HepG2 (cell line): ENCODE data around the gene KNG1. TPM values are rescaled to one million over a fixed set of nuclear protein-coding genes. Genes with fewer than 3 reads are reported as not detected.

Experiments
- ATAC-seq: fragments of 200-7000 bp; cut with Tn5 transposase; 3 replicates; pipeline ENCODE4 v1.9.1; 2020; ENCODE audit warnings: mild to moderate bottlenecking, moderate library complexity
- BruUV-seq: library from RNA; stranded (reverse); fragments of 400-500 nt; replicated peaks from 2 replicates; lab custom pipeline; 2021; lab: Mats Ljungman, UMichigan
- CTCF ChIA-PET: fragments of 300-600 bp; formaldehyde crosslinking; extraction: SDS; loops from one replicate; lab custom pipeline; 2021; ENCODE audit warnings: low total read pairs, inconsistent platforms, low intra/inter-chr PET ratio; lab: Yijun Ruan, JAX
- POLR2A ChIA-PET: fragments of 350-600 bp; sonication (Branson Sonifier 250); formaldehyde crosslinking; loops from one replicate; lab custom pipeline; 2020; ENCODE audit warnings: antibody characterized with exemption, inconsistent platforms; lab: Yijun Ruan, JAX
- DNase-seq: peaks from one replicate; pipeline ENCODE4 v3.0.0-alpha.2; 2015; ENCODE audit warnings: low spot score
- FAIRE-seq: peaks from 3 replicates; lab custom pipeline; 2011; peaks lifted over from hg19 to GRCh38; lab: Jason Lieb, UNC
- H2AFZ ChIP-seq: one replicate; pipeline ENCODE4 v1.6.1; 2011; ENCODE audit warnings: low read length, inconsistent platforms
- H3K27ac ChIP-seq: fragments of 300-600 bp; 3 replicates; pipeline ENCODE4 v1.8.0; 2011; ENCODE audit warnings: mixed run types, mild to moderate bottlenecking, mixed read lengths, low read length, inconsistent platforms; ENCODE audit not compliant: insufficient read depth; ENCODE audit errors: extremely low read length
- H3K27me3 ChIP-seq, 2 experiments: fragments of 200-600 bp in 1 of 2; 2 replicates in 1 of 2; 3 replicates in 1 of 2; pipeline versions ENCODE4 v1.6.0 to v1.8.0; 2011; ENCODE audit warnings: low read length in 2 of 2, mild to moderate bottlenecking in 2 of 2, moderate library complexity in 2 of 2, inconsistent platforms in 1 of 2; ENCODE audit not compliant: insufficient read depth in 2 of 2, control insufficient read depth in 1 of 2
- H3K36me3 ChIP-seq, 2 experiments: fragments of 200-600 bp in 1 of 2; replicated peaks in 1 of 2; 2 replicates in 1 of 2; 3 replicates in 1 of 2; pipeline versions ENCODE4 v1.5.1 to v1.8.0; 2011; ENCODE audit warnings: low read length in 2 of 2, inconsistent platforms in 1 of 2; ENCODE audit not compliant: insufficient read depth in 2 of 2, control insufficient read depth in 1 of 2
- H3K4me1 ChIP-seq: 2 replicates; pipeline ENCODE4 v1.5.1; 2012; ENCODE audit warnings: low read length, inconsistent platforms; ENCODE audit not compliant: insufficient read depth
- H3K4me2 ChIP-seq: 2 replicates; pipeline ENCODE4 v1.6.0; 2011; ENCODE audit warnings: low read depth, low read length, inconsistent platforms
- H3K4me3 ChIP-seq, 3 experiments: fragments of 200-600 bp in 1 of 3; sonication (generic), shearing (Covaris generic) in 1 of 3; replicated peaks in 1 of 3; 2 replicates each; pipeline ENCODE4 v1.5.1; 2011 to 2016; ENCODE audit warnings: low read length in 3 of 3, inconsistent platforms in 2 of 3, low read depth in 2 of 3, mild to moderate bottlenecking in 2 of 3, control low read depth in 1 of 3, mixed read lengths in 1 of 3; ENCODE audit not compliant: insufficient read depth in 1 of 3
- H3K79me2 ChIP-seq: one replicate; pipeline ENCODE4 v1.6.1; 2011; ENCODE audit warnings: low read length, inconsistent platforms; ENCODE audit not compliant: insufficient read depth
- H3K9ac ChIP-seq: 2 replicates; pipeline ENCODE4 v1.6.0; 2011; ENCODE audit warnings: mild to moderate bottlenecking, low read depth, low read length, inconsistent platforms; ENCODE audit not compliant: insufficient read depth
- H3K9me3 ChIP-seq: 2 replicates; pipeline ENCODE4 v1.5.1; 2012; ENCODE audit warnings: mild to moderate bottlenecking, low read length
- H4K20me1 ChIP-seq: 2 replicates; pipeline ENCODE4 v1.6.0; 2011; ENCODE audit warnings: inconsistent platforms, mild to moderate bottlenecking, low read length, moderate library complexity; ENCODE audit not compliant: insufficient read depth
- ATF2 ChIP-seq: sonication (generic); formaldehyde crosslinking; IDR thresholded peaks from 2 replicates; pipeline ENCODE4 v1.4.0; 2020; ENCODE audit warnings: missing genetic modification reagents
- BRCA1 ChIP-seq: sonication (generic); formaldehyde crosslinking; IDR thresholded peaks from 2 replicates; pipeline ENCODE4 v1.4.0; 2020; ENCODE audit warnings: missing genetic modification reagents
- FOXM1 ChIP-seq: sonication (generic); formaldehyde crosslinking; IDR thresholded peaks from 2 replicates; pipeline ENCODE4 v1.5.0; 2020; ENCODE audit warnings: missing genetic modification reagents
- RFXANK ChIP-seq: IDR thresholded peaks from 2 replicates; pipeline ENCODE4 v1.6.1; 2016
- TCF12 ChIP-seq, 2 experiments: fragments of 450-650 bp in 1 of 2; sonication (generic) in 1 of 2; formaldehyde crosslinking in 1 of 2; IDR thresholded peaks; 2 replicates each; pipeline versions ENCODE4 v1.6.1 to v1.8.0; 2017 to 2022; ENCODE audit warnings: antibody characterized with exemption in 1 of 2, mild to moderate bottlenecking in 1 of 2, missing genetic modification reagents in 1 of 2, moderate library complexity in 1 of 2
- TFDP1 ChIP-seq: IDR thresholded peaks from 2 replicates; pipeline ENCODE4 v1.6.1; 2016; ENCODE audit warnings: missing compliant biosample characterization, missing genetic modification reagents, borderline replicate concordance
- WIZ ChIP-seq: sonication (generic); formaldehyde crosslinking; IDR thresholded peaks from 2 replicates; pipeline ENCODE4 v1.5.1; 2020; ENCODE audit warnings: mild to moderate bottlenecking, missing genetic modification reagents
- ZFAT ChIP-seq: sonication (generic); formaldehyde crosslinking; conservative IDR thresholded peaks from 2 replicates; pipeline ENCODE4 v1.8.1; 2023; ENCODE audit warnings: missing genetic modification reagents, inconsistent platforms
- ZNF503 ChIP-seq: sonication (generic); formaldehyde crosslinking; IDR thresholded peaks from 2 replicates; pipeline ENCODE4 v1.4.0; 2020; ENCODE audit warnings: missing genetic modification reagents
- ZNF781 ChIP-seq: sonication (generic); formaldehyde crosslinking; IDR thresholded peaks from 2 replicates; pipeline ENCODE4 v1.5.1; 2020; ENCODE audit warnings: borderline replicate concordance, mild to moderate bottlenecking, missing genetic modification reagents; ENCODE audit errors: not compliant biosample characterization
- WGBS: methylation state at CpG from one replicate; pipeline ENCODE4 v1.1.6; 2017; ENCODE audit warnings: low lambda C conversion rate; 5-methylcytosine and 5-hydroxymethylcytosine counted together
- in situ Hi-C: cut with HindIII; loops from 2 replicates; pipeline ENCODE4 v1.10.0; 2017; ENCODE audit warnings: low pct_unique_long_range_greater_than_20kb; ENCODE audit not compliant: extremely low pct_ligation_motif_present
- intact Hi-C: fragments of 100-400 bp; cut with micrococcal nuclease; formaldehyde crosslinking; loops from one replicate; pipeline ENCODE4 v1.10.0; 2022; ENCODE audit not compliant: unreplicated experiment
- polyA plus RNA-seq, 8 experiments: library from polyadenylated mRNA; depleted of rRNA in 3 of 8; stranded (reverse) in 7 of 8; unstranded in 1 of 8; fragments of >200 nt; fragmentation: Illumina TruSeq in 4 of 8; extraction: Trizol in 4 of 8; gene quantifications; 2 replicates each; pipeline versions ENCODE4 v1.2.1 to v1.2.3, GENCODE V29; 2011 to 2016; ENCODE audit warnings: low read depth in 4 of 8, missing spikeins in 1 of 8, mixed read lengths in 1 of 8; ENCODE audit not compliant: insufficient read depth in 1 of 8
- total RNA-seq, 5 experiments: library from RNA; depleted of rRNA; stranded (reverse); fragments of >200 nt; fragmentation: Illumina TruSeq; extraction: Trizol; gene quantifications; 2 replicates each; pipeline ENCODE4 v1.2.3, GENCODE V29; 2016; ENCODE audit warnings: low read depth in 1 of 5
- TF ChIP-seq, protein P1 (sequence below): sonication (generic); formaldehyde crosslinking; IDR thresholded peaks from 2 replicates; pipeline ENCODE4 v1.9.0; 2021; ENCODE audit warnings: missing genetic modification reagents, borderline replicate concordance
- TF ChIP-seq, protein P2 (sequence below): sonication (generic); formaldehyde crosslinking; IDR thresholded peaks from 2 replicates; pipeline ENCODE4 v1.8.1; 2023; ENCODE audit warnings: mild to moderate bottlenecking, missing genetic modification reagents
- TF ChIP-seq, protein P3 (sequence below): sonication (generic); formaldehyde crosslinking; IDR thresholded peaks from 2 replicates; pipeline ENCODE4 v1.4.0; 2020; ENCODE audit warnings: missing genetic modification reagents; ENCODE audit errors: not compliant biosample characterization
- TF ChIP-seq, protein P4 (sequence below): sonication (generic); formaldehyde crosslinking; IDR thresholded peaks from 2 replicates; pipeline ENCODE4 v1.4.0; 2020; ENCODE audit warnings: mild to moderate bottlenecking, missing genetic modification reagents

The KNG1 gene
- total and polyA plus RNA-seq, 2 of the 13 experiments (the other 11 are each of a cell fraction or from before 2014, with no cell fraction given), result 6.5 to 7.0 TPM

DNA sequence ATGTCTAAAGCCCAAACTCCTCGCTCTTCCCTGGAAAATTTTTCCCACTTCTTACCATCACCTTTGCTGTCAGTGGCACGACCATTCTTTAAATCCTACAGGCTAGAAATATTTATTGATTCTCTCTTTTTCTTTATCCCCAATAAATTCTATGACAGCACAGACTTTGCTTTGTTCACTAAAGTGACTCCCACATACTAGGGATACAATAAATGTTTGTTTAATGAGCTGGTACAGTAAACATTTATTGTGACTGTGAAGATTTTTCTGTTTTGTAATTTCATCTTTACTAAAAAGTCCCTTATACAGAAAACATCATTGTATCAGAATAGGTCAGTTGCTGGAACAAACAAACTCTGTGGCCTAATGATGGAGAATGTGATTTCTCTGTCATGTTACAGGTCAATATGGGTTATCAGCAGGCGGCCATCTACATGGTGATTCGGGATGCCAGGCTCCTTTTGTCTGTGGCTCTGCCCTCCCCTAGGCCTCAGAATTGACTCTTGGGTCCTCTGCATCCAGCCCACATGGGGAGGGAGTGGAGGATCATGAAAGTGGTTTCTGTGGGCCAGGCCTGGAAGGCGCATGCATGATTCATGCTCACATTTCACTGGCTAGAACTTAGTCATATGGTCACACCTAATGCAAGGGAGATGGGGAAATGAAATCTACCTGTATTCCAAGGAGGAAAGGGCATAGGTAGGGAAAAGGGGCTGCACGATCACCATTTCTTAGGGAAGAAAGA lies 22.7 kb upstream of the KNG1 start:
- H3K4me3 ChIP-seq, result no peak overlapping the region
- H3K4me2 ChIP-seq, result no peak overlapping the region
- TF ChIP-seq, protein P1, sequence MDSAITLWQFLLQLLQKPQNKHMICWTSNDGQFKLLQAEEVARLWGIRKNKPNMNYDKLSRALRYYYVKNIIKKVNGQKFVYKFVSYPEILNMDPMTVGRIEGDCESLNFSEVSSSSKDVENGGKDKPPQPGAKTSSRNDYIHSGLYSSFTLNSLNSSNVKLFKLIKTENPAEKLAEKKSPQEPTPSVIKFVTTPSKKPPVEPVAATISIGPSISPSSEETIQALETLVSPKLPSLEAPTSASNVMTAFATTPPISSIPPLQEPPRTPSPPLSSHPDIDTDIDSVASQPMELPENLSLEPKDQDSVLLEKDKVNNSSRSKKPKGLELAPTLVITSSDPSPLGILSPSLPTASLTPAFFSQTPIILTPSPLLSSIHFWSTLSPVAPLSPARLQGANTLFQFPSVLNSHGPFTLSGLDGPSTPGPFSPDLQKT (CRISPR knock-in tag), result no peak
- TF ChIP-seq, protein P2, sequence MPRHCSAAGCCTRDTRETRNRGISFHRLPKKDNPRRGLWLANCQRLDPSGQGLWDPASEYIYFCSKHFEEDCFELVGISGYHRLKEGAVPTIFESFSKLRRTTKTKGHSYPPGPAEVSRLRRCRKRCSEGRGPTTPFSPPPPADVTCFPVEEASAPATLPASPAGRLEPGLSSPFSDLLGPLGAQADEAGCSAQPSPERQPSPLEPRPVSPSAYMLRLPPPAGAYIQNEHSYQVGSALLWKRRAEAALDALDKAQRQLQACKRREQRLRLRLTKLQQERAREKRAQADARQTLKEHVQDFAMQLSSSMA (CRISPR knock-in tag), result no peak
- TF ChIP-seq TFDP1 (CRISPR knock-in tag) (no peak), ZNF781 (CRISPR knock-in tag) (no peak), BRCA1 (no peak), ZNF503 (CRISPR knock-in tag) (no peak), ATF2 (CRISPR knock-in tag) (no peak), RFXANK (no peak), TCF12 (IDR thresholded peaks at IDR 0.05) (no peak), TCF12 (CRISPR knock-in tag; IDR thresholded peaks at IDR 0.05) (no peak), ZFAT (CRISPR knock-in tag) (no peak), FOXM1 (CRISPR knock-in tag) (no peak), WIZ (CRISPR knock-in tag) (no peak)
- TF ChIP-seq, protein P3, sequence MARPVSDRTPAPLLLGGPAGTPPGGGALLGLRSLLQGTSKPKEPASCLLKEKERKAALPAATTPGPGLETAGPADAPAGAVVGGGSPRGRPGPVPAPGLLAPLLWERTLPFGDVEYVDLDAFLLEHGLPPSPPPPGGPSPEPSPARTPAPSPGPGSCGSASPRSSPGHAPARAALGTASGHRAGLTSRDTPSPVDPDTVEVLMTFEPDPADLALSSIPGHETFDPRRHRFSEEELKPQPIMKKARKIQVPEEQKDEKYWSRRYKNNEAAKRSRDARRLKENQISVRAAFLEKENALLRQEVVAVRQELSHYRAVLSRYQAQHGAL (CRISPR knock-in tag), result no peak
- TF ChIP-seq, protein P4, sequence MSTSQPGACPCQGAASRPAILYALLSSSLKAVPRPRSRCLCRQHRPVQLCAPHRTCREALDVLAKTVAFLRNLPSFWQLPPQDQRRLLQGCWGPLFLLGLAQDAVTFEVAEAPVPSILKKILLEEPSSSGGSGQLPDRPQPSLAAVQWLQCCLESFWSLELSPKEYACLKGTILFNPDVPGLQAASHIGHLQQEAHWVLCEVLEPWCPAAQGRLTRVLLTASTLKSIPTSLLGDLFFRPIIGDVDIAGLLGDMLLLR (CRISPR knock-in tag), result no peak
- TF ChIP-seq, all 625 proteins: peak for 0
- no peaks in the 10 kb centered on the region for H4K20me1 ChIP-seq
- ATAC-seq (no peak), DNase-seq (no peak), FAIRE-seq (no peak)
- POLR2A ChIA-PET, result no interaction called here
- H3K4me1 ChIP-seq, result no peaks in the 10 kb centered on the region
- peaks cover 0 to 6% of the 10 kb centered on the region in 2 experiments; a peak in 4 of 5 replicates for H3K27me3 ChIP-seq
- CTCF ChIA-PET, result no interaction called here
- H2AFZ ChIP-seq, result no peak overlapping the region
- no peak overlapping the region for H3K9ac ChIP-seq
- no peak overlapping the region for H3K27ac ChIP-seq
- intact Hi-C loops (no loop called here), in situ Hi-C loops (no loop called here)
- H3K36me3 ChIP-seq, result no peaks in the 10 kb centered on the region
- 40% methylated on average over 6 of the region's 6 CpGs for WGBS
- H3K9me3 ChIP-seq, result no peaks in the 10 kb centered on the region
- H3K79me2 ChIP-seq, result no peaks in the 10 kb centered on the region
- BruUV-seq, result no TSS peak
